LNCAP (cell line): ENCODE results near the gene SDK2.

Experiments
- CTCF ChIP-seq: fragments of 450-650 bp; IDR thresholded peaks from 2 replicates; pipeline ENCODE4 v1.5.1; 2017; ENCODE audit warnings: mild to moderate bottlenecking

Gene SDK2

GRCh38 chr17:73351764-73352163 lies 292.5 kb downstream of the SDK2 start:
- no peak for TF ChIP-seq CTCF

DNA sequence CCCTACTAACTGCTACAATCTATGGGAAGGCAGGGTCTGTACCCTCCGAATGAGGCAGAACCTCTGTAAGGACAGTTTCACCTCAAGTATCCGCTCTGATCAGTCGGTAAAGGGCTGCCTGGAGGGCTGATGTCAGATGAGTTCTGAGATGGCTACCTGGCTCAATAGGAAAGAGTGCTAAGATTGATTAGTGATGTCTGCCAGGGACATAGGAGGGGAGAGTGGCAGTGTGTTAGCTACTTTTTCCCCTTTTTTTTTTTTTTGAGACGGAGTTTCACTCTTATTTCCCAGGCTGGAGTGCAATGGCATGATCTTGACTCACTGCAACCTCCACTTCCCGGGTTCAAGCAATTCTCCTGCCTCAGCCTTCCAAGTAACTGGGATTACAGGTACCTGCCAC lies 293.4 kb downstream of the SDK2 start:
- no peak for TF ChIP-seq CTCF

GRCh38 chr17:73349647-73350046 lies 294.6 kb downstream of the SDK2 start:
- TF ChIP-seq CTCF = no peak

- no peak for TF ChIP-seq CTCF
Observed at GRCh38 chr17:73349138-73349537, 295.1 kb downstream of the SDK2 start.

- TF ChIP-seq CTCF = no peak
Observed at GRCh38 chr17:73348829-73349095, 295.5 kb downstream of the SDK2 start.

- TF ChIP-seq CTCF = no peak
Observed at GRCh38 chr17:73348018-73348828, 296.0 kb downstream of the SDK2 start.

DNA sequence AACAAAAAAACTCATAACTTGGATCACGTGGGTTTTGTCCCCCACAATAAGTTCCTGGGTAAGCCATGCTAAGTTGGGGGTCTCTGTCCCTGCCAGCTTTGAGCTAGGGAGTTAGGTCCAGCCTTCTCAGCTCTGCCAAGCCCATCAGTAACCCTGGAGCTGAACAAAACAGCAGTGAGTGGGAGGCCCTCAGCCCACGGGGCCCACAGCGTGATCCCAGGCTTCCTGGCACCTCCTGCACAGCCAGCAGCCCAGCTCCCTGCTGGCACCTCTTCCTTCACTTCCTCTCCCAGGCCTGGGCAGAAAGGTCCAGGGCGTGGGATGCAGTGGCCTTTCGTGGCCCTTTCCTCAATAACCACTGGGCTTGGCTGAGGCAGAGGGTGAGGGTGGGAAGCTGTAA lies 296.9 kb downstream of the SDK2 start:
- no peak for TF ChIP-seq CTCF

DNA sequence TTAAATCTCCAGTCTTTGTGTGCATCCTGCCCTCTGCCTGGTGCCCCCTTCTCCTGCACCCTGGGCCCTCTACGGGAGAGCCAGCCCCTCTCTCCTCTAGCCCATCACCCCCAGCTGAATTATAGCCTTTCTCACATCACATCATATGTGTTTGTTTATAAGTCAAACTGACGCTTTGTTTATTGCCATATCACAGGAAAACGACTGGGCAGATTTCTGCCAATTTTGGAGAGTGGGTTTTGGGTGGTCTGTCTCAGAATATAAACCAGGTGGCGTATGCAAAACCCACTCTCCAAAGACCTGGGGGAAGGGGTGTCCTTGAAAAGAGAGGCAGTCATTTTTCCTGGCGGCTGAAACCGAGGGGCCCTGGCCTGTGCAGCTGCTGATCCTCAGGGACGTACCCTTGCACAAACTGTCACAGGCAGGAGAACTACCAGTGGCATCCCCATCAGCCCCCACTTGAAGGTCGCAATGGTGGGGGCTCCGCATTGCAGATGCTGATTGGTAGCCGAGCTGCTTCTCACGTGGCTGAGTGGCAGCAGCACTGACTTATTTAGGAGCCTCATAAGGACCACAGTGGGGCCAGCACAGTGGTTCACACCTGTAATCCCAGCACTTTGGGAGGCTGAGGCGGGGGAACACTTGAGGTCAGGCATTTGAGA lies 297.6 kb downstream of the SDK2 start:
- no peak for TF ChIP-seq CTCF
